ENCODE results near the gene PROZ.
"Not testable (repeated sequence)": the region's sequence is repeated elsewhere in the genome, so short reads cannot be mapped to it uniquely, and the experiment has no call there.

The PROZ gene

GRCh38 chr13:113158946-113159345 lies 498 bp downstream of the PROZ start:
- DNase-seq, result no peak

GRCh38 chr13:113159701-113160100 lies 1.3 kb downstream of the PROZ start:
- DNase-seq, result no peak

GRCh38 chr13:113160983-113161382 lies 2.5 kb downstream of the PROZ start:
- DNase-seq, result no peak

- DNase-seq, result no peak
Observed at GRCh38 chr13:113161433-113161832, 3.0 kb downstream of the PROZ start.

- not testable (repeated sequence) for DNase-seq
Observed at GRCh38 chr13:113161975-113162374, 3.5 kb downstream of the PROZ start.

GRCh38 chr13:113162783-113163685 lies 4.6 kb downstream of the PROZ start:
- no peak for DNase-seq

GRCh38 chr13:113164492-113164891 lies 6.0 kb downstream of the PROZ start:
- DNase-seq, result no peak

- DNase-seq, result no peak
Observed at GRCh38 chr13:113166266-113166665, 7.8 kb downstream of the PROZ start.

- no peak for DNase-seq
Observed at GRCh38 chr13:113166681-113167080, 8.2 kb downstream of the PROZ start.

- no peak for DNase-seq
Observed at GRCh38 chr13:113167155-113167554, 8.7 kb downstream of the PROZ start.

- no peak for DNase-seq
Observed at GRCh38 chr13:113167575-113167974, 9.1 kb downstream of the PROZ start.

GRCh38 chr13:113168211-113168610 lies 9.8 kb downstream of the PROZ start:
- no peak for DNase-seq

GRCh38 chr13:113169277-113170272 lies 11.1 kb downstream of the PROZ start:
- DNase-seq, result no peak

- DNase-seq, result no peak
Observed at GRCh38 chr13:113170511-113170910, 12.1 kb downstream of the PROZ start.

- DNase-seq, result no peak
Observed at GRCh38 chr13:113171250-113172125, 13.0 kb downstream of the PROZ start.

GRCh38 chr13:113172419-113172926 lies 14.0 kb downstream of the PROZ start:
- no peak for DNase-seq

- peak; percentile 46 for DNase-seq
Observed at GRCh38 chr13:113176280-113176679, 17.8 kb downstream of the PROZ start.

GRCh38 chr13:113176822-113177221 lies 18.4 kb downstream of the PROZ start:
- DNase-seq, result no peak

GRCh38 chr13:113178070-113178895 lies 19.8 kb downstream of the PROZ start:
- no peak for DNase-seq

- no peak for DNase-seq
Observed at GRCh38 chr13:113178896-113179167, 20.4 kb downstream of the PROZ start.

- DNase-seq, result no peak
Observed at GRCh38 chr13:113179374-113180230, 21.2 kb downstream of the PROZ start.
